A549 (cell line): ENCODE results near the gene HOXB8.

Experiments
- EP300 ChIP-seq, 2 experiments: fragments of >200 bp; sonication (Bioruptor Twin); formaldehyde crosslinking; IDR thresholded peaks; 2 replicates in 1 of 2; 3 replicates in 1 of 2; pipeline ENCODE4 v1.6.1; 2016 to 2017
- PBX3 ChIP-seq: IDR thresholded peaks from 2 replicates; pipeline ENCODE4 v1.6.1; 2012
- POLR2A ChIP-seq: IDR thresholded peaks from 2 replicates; pipeline ENCODE4 v1.6.1; 2012; ENCODE audit warnings: mild to moderate bottlenecking, low read length
- RCOR1 ChIP-seq: fragments of 150-350 bp; IDR thresholded peaks from 2 replicates; pipeline ENCODE4 v1.6.1; 2014; ENCODE audit warnings: antibody characterized with exemption, low read length, low read depth
- REST ChIP-seq: fragments of 200-600 bp; sonication (generic); IDR thresholded peaks from 2 replicates; pipeline ENCODE4 v1.6.1; 2016; ENCODE audit warnings: antibody characterized with exemption, mild to moderate bottlenecking, moderate library complexity
- SMC3 ChIP-seq: fragments of >200 bp; sonication (Bioruptor Twin); formaldehyde crosslinking; IDR thresholded peaks from 3 replicates; pipeline ENCODE4 v1.6.1; 2018; ENCODE audit warnings: inconsistent platforms
- SREBF2 ChIP-seq: fragments of 450-650 bp; IDR thresholded peaks from 2 replicates; pipeline ENCODE4 v1.6.1; 2014; ENCODE audit warnings: mild to moderate bottlenecking, moderate library complexity
- TF ChIP-seq, protein P1 (sequence below): fragments of >200 bp; sonication (Bioruptor Twin); formaldehyde crosslinking; IDR thresholded peaks from 3 replicates; pipeline ENCODE4 v1.5.1; 2016
- TF ChIP-seq, protein P2 (sequence below): fragments of 450-650 bp; IDR thresholded peaks from 2 replicates; pipeline ENCODE4 v1.6.1; 2014; ENCODE audit warnings: antibody characterized with exemption

DNA sequence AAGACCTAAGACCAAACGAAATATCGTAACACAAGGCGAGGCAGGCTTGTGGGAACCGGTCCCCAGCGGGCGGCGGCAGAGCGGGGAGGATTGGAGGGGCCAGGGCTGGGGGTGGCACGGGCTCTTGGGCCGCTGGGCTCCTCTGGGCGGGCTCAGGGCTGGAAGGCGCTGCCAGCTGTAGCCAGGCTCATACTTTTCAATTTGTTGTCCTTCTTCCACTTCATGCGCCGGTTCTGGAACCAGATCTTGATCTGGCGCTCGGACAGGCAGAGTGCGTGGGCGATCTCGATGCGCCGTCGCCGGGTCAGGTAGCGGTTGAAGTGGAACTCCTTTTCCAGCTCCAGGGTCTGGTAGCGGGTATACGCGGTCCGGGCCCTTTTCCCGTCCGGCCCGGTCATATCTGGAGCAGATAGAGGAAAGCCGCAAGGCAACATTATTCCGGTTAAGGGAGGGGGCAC, 23.0 kb downstream of the HOXB8 start:
- TF ChIP-seq POLR2A (no peak), EP300 (IDR thresholded peaks at IDR 0.05) (no peak), PBX3 (no peak), SREBF2 (no peak), SMC3 (no peak), RCOR1 (no peak), REST (no peak)
- TF ChIP-seq, protein P1, sequence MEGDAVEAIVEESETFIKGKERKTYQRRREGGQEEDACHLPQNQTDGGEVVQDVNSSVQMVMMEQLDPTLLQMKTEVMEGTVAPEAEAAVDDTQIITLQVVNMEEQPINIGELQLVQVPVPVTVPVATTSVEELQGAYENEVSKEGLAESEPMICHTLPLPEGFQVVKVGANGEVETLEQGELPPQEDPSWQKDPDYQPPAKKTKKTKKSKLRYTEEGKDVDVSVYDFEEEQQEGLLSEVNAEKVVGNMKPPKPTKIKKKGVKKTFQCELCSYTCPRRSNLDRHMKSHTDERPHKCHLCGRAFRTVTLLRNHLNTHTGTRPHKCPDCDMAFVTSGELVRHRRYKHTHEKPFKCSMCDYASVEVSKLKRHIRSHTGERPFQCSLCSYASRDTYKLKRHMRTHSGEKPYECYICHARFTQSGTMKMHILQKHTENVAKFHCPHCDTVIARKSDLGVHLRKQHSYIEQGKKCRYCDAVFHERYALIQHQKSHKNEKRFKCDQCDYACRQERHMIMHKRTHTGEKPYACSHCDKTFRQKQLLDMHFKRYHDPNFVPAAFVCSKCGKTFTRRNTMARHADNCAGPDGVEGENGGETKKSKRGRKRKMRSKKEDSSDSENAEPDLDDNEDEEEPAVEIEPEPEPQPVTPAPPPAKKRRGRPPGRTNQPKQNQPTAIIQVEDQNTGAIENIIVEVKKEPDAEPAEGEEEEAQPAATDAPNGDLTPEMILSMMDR: no peak
- TF ChIP-seq, protein P2, sequence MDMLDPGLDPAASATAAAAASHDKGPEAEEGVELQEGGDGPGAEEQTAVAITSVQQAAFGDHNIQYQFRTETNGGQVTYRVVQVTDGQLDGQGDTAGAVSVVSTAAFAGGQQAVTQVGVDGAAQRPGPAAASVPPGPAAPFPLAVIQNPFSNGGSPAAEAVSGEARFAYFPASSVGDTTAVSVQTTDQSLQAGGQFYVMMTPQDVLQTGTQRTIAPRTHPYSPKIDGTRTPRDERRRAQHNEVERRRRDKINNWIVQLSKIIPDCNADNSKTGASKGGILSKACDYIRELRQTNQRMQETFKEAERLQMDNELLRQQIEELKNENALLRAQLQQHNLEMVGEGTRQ: no peak
